ENCODE measurements around the gene TRPV2. TPM values are rescaled to one million over a fixed set of nuclear protein-coding genes. Genes with fewer than 3 reads are reported as not detected.

Gene TRPV2
- total RNA-seq, 2 experiments from 2014 or later, result 97.0 to 107 TPM

DNA sequence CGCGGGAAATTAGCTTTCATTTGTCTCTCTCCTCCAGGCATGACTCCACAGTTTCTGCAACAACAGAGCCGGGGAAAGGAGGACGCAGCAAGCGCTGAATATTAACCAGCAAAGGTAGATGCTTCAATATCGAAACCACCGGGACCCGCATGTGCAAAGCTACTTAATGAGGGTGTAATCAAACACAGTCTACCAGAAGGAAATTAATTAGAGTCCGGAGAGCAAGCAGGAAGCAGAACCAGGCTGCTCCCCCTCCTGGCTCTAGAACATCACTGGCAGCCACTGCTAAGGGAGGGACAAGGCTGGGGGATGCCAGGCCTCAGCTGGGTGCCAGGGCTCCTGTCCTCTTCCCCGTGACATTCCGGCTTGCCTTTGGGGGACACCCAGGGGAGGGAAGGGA lies 54.9 kb downstream of the TRPV2 start:
- ATAC-seq (ENCODE audit: low read depth) (no peak), DNase-seq (no peak)
- H3K4me3 Mint-ChIP-seq, result no peak overlapping the region
- H3K27ac Mint-ChIP-seq, result no peak overlapping the region
- H3K9me3 Mint-ChIP-seq, result no peaks in the 10 kb centered on the region
- POLR2A ChIA-PET, result no interaction called here
- no peaks in the 10 kb centered on the region for H3K4me1 Mint-ChIP-seq
- H3K27me3 Mint-ChIP-seq, result no peaks in the 10 kb centered on the region
- H3K36me3 Mint-ChIP-seq, result no peaks in the 10 kb centered on the region

DNA sequence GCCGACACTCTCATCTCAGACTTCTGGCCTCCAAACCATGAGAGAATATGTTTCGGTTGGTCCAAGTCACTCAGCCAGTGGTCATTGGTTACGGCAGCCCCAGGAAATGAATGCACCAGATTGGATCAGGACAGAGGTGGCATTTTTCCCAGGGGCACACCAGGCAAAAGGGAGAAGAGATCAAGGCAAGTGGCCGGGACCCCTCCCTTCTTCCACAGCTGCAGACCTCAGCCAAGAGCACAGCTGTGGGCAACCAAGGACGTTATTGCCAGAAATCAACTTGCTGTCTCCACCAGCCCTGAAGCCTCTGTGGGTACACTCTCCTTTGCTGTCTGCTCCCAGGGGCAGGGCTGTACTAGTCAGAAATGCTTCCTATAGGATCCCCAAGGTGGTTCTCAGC lies 55.9 kb downstream of the TRPV2 start:
- ATAC-seq (ENCODE audit: low read depth) (no peak), DNase-seq (no peak)
- Mint-ChIP-seq H3K4me1 (no peaks in the 10 kb centered on the region), H3K27me3 (no peaks in the 10 kb centered on the region), H3K9me3 (no peaks in the 10 kb centered on the region), H3K36me3 (no peaks in the 10 kb centered on the region), H3K27ac (no peak overlapping the region), H3K4me3 (no peak overlapping the region)
- POLR2A ChIA-PET, result no interaction called here

DNA sequence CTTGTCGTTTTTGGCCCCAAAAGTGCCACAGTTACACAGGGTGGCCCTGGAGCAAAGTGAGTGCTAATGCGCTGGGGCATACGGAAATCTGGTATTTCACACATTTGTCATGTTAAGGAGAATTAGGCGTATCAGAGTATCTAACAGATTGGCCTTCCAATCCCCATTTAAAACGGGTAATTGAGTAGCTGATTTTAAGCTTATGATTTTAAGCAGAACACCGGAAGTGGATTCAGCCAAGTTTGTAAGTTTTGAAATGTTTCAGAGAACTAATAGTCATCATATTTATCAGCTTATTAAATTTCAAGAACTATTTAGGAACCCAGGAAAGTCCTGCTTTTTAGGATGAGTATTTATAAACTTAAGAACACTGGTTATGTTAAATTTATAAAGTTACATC lies 57.2 kb downstream of the TRPV2 start:
- H3K27ac Mint-ChIP-seq, result no peak overlapping the region
- H3K9me3 Mint-ChIP-seq, result no peaks in the 10 kb centered on the region
- DNase-seq, result no peak
- no peaks in the 10 kb centered on the region for H3K4me1 Mint-ChIP-seq
- POLR2A ChIA-PET, result no interaction called here
- H3K4me3 Mint-ChIP-seq, result no peak overlapping the region
- ATAC-seq (ENCODE audit: low read depth), result no peak
- no peaks in the 10 kb centered on the region for H3K36me3 Mint-ChIP-seq
- no peaks in the 10 kb centered on the region for H3K27me3 Mint-ChIP-seq

DNA sequence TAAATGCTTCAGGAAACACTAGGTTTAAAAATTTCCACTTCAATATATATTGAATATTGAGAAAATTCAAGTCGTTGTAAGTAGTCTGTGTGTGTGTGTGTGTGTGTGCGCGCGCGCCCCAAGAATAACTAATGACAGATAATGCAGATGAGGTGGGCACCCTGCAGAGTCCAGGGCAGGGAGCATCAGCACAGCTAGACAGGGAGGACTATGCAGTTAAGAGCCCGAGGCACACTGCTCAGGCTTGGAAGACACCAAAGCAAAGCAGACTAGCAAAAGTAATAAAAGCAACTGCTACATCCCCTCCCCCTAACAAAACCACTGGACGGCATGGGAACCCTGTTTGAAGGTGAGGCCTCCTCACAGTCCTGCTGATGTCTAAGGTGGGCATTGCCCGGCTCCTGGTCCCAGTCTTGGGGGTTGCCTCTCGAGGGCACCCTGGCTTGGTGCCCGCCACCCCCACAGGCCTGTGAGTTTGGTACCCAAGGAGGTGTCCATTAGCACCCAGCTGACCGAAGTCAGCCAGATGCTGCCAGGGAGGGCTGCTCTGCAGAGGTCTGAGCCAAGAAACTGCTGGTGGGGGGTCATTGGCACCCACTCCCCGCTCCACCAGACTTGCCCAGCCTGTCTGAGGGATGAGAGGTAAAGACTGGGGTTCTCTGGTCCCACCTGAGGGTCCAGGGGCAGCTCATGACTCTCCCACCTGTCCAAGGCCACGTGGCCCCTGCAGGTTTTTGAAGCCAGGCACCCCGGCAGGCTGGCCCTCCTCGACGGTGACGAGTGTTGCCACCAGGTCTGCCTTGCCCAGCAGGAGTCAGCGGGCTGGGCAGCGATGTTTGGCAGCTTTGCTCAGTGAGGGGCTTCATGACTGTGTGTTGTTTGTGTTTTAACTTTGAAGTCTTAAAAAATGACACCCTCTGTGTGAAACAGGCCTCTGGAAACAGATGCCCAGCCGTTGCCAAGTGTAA lies 58.0 kb downstream of the TRPV2 start:
- no peak overlapping the region for H3K27ac Mint-ChIP-seq
- no peaks in the 10 kb centered on the region for H3K9me3 Mint-ChIP-seq
- POLR2A ChIA-PET, result no interaction called here
- no peaks in the 10 kb centered on the region for H3K36me3 Mint-ChIP-seq
- no peak for ATAC-seq (ENCODE audit: low read depth)
- DNase-seq, result no peak
- no peaks in the 10 kb centered on the region for H3K27me3 Mint-ChIP-seq
- no peak overlapping the region for H3K4me3 Mint-ChIP-seq
- no peaks in the 10 kb centered on the region for H3K4me1 Mint-ChIP-seq

DNA sequence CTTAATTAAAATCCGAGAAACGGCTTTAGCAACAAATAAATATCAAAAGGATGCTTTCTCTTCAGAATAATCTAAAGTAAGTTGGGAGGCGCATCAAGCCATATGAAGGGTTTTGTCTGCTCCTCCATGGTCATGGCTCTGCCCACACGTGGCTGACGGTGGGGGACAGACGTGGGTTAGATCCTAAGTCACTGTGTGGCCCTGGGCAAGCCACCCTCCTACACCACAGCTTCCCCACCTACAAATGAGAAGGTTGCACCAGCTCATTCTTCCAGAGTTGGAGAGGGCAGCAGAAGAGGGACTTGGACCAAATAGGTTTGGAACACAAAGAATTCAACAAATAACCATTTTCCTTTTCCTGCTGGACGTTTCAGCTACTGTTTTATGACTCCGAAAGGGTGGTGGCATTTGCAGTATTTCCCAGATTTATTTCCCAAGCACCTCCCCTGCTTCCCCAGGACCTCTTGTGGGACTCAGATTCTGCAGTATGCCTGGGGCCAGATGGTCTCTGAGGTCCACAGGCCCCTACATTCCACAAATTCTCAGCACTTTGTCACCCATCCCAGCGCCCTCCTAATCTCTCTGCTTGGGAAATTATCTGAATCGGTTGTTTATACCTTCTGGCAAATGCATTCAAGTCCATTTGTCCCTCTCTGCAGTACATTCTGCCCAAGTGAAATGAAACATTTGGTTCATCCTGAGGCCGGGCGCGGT lies 58.8 kb downstream of the TRPV2 start:
- Mint-ChIP-seq H3K27ac (no peak overlapping the region), H3K4me1 (no peaks in the 10 kb centered on the region), H3K4me3 (no peak overlapping the region), H3K36me3 (no peaks in the 10 kb centered on the region), H3K9me3 (no peaks in the 10 kb centered on the region), H3K27me3 (no peaks in the 10 kb centered on the region)
- ATAC-seq (ENCODE audit: low read depth) (no peak), DNase-seq (no peak)
- POLR2A ChIA-PET, result no interaction called here

DNA sequence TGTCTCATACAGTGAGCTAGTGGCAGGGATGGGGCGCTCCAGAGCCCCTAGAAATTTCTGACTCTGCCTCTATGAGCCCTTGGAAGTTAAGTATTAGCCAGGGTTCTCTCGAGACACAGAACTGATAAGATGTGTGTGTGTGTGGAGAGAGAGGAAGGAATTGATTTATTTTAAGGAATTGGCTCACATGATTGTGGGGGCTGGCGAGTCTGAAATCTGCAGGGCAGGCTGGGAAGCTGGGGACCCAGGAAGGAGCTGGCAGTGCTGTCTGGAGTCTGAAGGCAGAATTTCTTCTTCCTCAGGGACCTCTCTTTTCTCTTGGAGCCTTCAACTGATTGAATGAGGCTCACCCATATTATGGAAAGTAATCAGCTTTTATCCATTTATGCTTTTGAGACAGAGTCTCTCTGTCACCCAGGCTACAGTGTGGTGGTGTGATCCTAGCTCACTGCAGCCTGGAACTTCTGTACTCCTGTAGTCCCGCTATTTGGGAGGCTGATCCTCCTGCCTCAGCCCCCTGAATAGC lies 59.9 kb downstream of the TRPV2 start:
- DNase-seq, result no peak
- no peaks in the 10 kb centered on the region for H3K4me1 Mint-ChIP-seq

DNA sequence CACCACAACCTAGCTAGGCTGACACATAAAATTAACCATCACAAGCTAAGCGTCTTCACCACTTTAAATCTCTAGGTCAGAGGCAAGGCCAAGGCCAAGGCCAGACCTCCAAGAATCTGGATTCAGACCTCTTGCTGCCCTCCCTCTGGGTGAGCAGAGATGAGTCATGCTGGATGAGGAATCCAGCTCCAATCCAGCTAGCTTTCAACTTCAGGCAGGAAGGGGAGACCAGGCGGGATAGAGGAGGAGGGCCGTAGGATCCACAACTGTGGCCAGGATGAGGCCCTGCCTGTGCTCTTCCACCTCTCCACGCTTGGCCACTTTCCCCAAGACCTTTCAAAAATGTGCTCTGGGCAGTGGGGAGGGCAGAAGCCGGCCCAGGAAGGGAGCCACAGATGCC lies 61.9 kb downstream of the TRPV2 start:
- no peaks in the 10 kb centered on the region for H3K36me3 Mint-ChIP-seq
- DNase-seq (no peak), ATAC-seq (ENCODE audit: low read depth) (no peak)
- no peaks in the 10 kb centered on the region for H3K4me1 Mint-ChIP-seq
- no peaks in the 10 kb centered on the region for H3K9me3 Mint-ChIP-seq
- no peak overlapping the region for H3K4me3 Mint-ChIP-seq
- H3K27me3 Mint-ChIP-seq, result no peaks in the 10 kb centered on the region
- POLR2A ChIA-PET, result no interaction called here
- no peak overlapping the region for H3K27ac Mint-ChIP-seq

More for the DNA sequence above, 59.9 kb downstream of the TRPV2 start:
- no peaks in the 10 kb centered on the region for H3K27me3 Mint-ChIP-seq
- no peak overlapping the region for H3K4me3 Mint-ChIP-seq
- ATAC-seq (ENCODE audit: low read depth), result no peak
- no peaks in the 10 kb centered on the region for H3K9me3 Mint-ChIP-seq
- no peak overlapping the region for H3K27ac Mint-ChIP-seq
- POLR2A ChIA-PET, result no interaction called here
- no peaks in the 10 kb centered on the region for H3K36me3 Mint-ChIP-seq

DNA sequence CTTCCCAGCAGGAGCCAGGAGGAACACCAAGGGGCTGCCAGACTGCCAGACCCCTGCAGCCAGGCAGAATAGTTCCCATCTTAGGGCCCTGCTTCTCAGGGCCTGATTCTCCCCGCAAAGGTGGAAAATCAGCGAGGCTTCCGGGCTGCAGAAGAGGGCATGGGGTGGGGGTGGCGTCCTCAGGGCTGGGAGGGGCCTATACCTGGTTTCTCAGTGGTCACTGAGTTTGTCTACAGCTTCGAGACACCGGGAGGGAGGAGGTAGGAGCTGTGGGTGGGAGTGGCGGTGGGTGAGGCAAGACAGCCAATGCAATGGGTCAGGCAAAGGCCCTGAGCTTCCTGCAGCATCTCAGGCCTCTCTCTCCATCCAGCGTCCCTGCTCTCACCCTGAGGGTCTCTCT lies 62.3 kb downstream of the TRPV2 start:
- no peaks in the 10 kb centered on the region for H3K9me3 Mint-ChIP-seq
- no peak overlapping the region for H3K27ac Mint-ChIP-seq
- H3K27me3 Mint-ChIP-seq, result no peaks in the 10 kb centered on the region
- H3K4me3 Mint-ChIP-seq, result no peak overlapping the region
- POLR2A ChIA-PET, result no interaction called here
- H3K36me3 Mint-ChIP-seq, result no peaks in the 10 kb centered on the region
- H3K4me1 Mint-ChIP-seq, result no peaks in the 10 kb centered on the region
- ATAC-seq (ENCODE audit: low read depth), result no peak
- DNase-seq, result no peak

DNA sequence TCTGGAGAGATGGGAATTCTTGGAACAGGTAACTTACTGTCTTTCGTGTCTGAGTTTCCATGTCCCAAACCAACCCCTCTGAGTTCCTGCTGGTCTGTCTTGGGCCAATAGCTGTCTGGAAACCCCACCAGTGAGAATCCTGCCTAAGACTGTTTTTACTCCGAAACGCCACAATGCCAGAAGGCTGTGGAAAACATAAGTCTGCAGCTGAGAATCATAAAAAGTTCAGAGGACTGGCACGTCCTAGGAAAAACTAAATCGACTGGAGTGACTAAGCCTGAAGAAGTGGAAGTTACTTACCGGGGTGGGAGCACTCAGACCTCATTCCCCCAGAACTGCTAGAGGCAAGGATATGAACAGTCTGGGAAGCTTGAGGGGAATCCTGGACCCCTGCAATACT lies 63.3 kb downstream of the TRPV2 start:
- POLR2A ChIA-PET, result no interaction called here
- H3K27me3 Mint-ChIP-seq, result no peaks in the 10 kb centered on the region
- H3K36me3 Mint-ChIP-seq, result no peaks in the 10 kb centered on the region

DNA sequence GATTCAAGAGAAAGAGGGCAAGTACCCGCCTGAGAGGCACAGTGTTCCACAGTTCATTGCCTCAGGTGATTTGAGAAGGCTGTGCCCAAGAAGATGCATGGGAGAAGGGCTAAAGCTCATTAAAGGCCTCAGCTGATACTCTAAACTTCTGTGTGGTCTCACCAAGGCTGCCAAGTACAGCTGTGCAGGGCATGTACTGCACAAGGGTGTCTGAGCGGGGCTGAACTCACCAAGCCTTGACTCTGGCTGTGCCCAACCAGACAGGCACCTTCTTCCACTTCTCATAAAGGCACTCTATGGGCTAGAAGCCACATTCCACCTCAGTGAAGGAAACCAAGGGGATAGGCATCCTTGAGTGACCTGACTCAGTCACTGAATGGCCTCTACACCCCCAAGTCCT lies 63.9 kb downstream of the TRPV2 start:
- DNase-seq (no peak), ATAC-seq (ENCODE audit: low read depth) (no peak)
- POLR2A ChIA-PET, result no interaction called here
- no peaks in the 10 kb centered on the region for H3K4me1 Mint-ChIP-seq
- H3K9me3 Mint-ChIP-seq, result no peaks in the 10 kb centered on the region
- no peak overlapping the region for H3K27ac Mint-ChIP-seq
- no peak overlapping the region for H3K4me3 Mint-ChIP-seq
- no peaks in the 10 kb centered on the region for H3K27me3 Mint-ChIP-seq
- H3K36me3 Mint-ChIP-seq, result no peaks in the 10 kb centered on the region

More for the DNA sequence above, 63.3 kb downstream of the TRPV2 start:
- no peaks in the 10 kb centered on the region for H3K4me1 Mint-ChIP-seq
- no peak overlapping the region for H3K4me3 Mint-ChIP-seq
- H3K27ac Mint-ChIP-seq, result no peak overlapping the region
- ATAC-seq (ENCODE audit: low read depth) (no peak), DNase-seq (no peak)
- no peaks in the 10 kb centered on the region for H3K9me3 Mint-ChIP-seq

DNA sequence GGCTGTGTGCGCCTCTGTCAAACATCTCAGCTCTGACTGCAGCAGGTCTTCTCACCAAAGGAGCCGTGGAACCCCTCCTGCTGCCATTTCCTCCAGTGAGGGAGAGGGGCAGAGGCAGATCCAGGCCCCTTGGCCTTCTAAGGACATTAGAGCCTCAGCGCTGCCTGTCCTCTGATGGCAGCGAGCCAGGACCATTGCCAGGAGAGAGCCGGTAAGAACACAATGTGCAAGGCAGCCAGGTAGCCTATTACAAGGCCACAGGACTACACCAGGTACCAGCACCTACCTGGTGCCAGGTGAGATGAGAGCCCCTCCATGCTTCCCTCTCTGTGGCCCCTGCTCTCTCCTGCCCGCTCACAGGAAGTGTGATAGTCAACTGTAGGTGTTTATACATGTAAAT lies 65.6 kb downstream of the TRPV2 start:
- Mint-ChIP-seq H3K4me1 (no peaks in the 10 kb centered on the region), H3K9me3 (no peaks in the 10 kb centered on the region), H3K36me3 (no peaks in the 10 kb centered on the region), H3K27me3 (no peaks in the 10 kb centered on the region), H3K27ac (no peak overlapping the region), H3K4me3 (no peak overlapping the region)
- POLR2A ChIA-PET, result no interaction called here
- DNase-seq (no peak), ATAC-seq (ENCODE audit: low read depth) (no peak)

DNA sequence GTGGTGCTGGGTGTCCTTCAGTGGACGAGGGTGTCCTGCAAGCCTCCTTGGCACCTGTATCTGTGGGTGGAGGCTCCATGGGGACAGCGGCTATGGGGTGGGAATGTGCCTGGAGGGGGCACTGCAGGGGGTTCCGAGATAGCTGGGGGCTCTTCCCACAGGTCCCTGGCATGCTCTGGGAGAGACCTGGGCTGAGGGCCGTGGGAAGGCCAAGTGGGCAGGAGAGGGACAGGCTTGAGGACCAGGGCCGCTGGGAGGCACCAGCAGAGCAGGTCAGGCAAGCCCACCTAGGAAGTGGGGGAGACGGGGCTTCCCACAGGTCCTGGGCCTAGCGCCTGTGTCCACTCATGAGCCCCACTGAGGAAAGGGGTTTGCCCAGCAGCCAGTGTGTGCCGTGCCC lies 66.9 kb downstream of the TRPV2 start:
- POLR2A ChIA-PET, result no interaction called here
- DNase-seq (no peak), ATAC-seq (ENCODE audit: low read depth) (no peak)
- no peak overlapping the region for H3K4me3 Mint-ChIP-seq
- H3K27ac Mint-ChIP-seq, result no peak overlapping the region
- no peaks in the 10 kb centered on the region for H3K4me1 Mint-ChIP-seq
- no peaks in the 10 kb centered on the region for H3K9me3 Mint-ChIP-seq
- no peaks in the 10 kb centered on the region for H3K36me3 Mint-ChIP-seq
- no peaks in the 10 kb centered on the region for H3K27me3 Mint-ChIP-seq

DNA sequence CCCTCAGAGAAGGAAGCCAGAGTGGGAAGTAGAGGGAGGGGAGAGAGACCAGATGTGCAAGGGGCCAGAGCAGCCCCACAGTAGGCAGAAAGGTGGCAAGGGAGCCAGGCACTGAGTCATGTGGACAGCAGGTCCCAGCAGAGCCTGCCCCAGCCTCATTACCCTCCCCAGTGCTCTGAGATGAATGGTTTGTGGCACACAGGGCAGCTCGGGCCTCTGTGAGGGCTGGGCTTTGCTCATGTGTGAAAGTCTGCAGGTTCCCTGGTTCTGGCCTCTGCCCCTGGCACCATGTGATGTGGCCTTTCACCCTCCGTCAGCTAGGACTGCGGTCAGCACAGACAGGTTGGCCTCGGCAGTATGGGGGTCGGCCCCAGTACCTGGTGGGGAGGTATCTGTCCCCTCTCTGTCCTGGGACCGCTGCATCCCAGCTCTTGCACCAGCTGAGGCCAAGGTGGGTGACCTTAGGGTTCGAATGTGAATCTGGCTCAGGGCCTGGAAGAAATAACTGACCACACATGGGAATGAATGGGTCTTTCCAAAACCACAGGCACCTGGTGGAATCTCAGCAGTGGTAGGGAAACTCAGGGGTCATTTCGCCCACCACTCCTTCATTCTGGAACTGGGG lies 67.8 kb downstream of the TRPV2 start:
- Mint-ChIP-seq H3K9me3 (no peaks in the 10 kb centered on the region), H3K27ac (no peak overlapping the region), H3K4me1 (no peaks in the 10 kb centered on the region), H3K27me3 (no peaks in the 10 kb centered on the region), H3K4me3 (no peak overlapping the region), H3K36me3 (no peaks in the 10 kb centered on the region)
- no peak for ATAC-seq (ENCODE audit: low read depth)
- no peak for DNase-seq
- POLR2A ChIA-PET, result no interaction called here

All from activated naive CD8-positive, alpha-beta T cell treated with anti-CD3 and anti-CD28 coated beads, Interleukin-2, amount 10 ng/mL, durations not matched to agents 7 days and 5 days (primary cell).